CD4-positive, alpha-beta T cell treated with Interleukin-6 for 4 hours (primary cell): ENCODE data around the gene ENTR1.
"Not testable (repeated sequence)": the region's sequence is repeated elsewhere in the genome, so short reads cannot be mapped to it uniquely, and the experiment has no call there.

Experiments used
- DNase-seq: peaks from one replicate; pipeline ENCODE4 v3.0.0-alpha.2; 2020; ENCODE audit warnings: mixed read lengths

ENTR1 gene

GRCh38 chr9:136437839-136438547 is 27.6 kb upstream of the ENTR1 start:
- DNase-seq: no peak

DNA sequence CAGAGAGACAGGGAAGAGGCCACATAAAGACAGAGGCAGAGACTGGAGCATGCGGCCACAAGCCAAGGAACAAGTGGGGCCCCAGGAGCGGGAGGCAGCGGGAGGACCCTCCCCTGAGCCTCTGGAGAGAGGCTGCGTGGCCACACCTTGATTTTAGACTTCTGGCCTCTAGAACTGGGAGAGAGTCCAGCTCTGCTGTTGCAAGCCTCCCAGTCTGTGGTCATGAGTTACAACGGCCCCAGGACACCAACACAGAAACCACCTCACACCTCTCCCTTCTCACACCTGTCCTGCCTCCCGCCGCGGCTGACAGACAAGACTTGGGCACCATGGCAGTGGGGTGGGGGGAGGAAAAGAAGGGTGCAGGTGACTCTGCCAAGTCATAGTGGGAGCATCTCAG is 27.0 kb upstream of the ENTR1 start:
- no peak for DNase-seq

DNA sequence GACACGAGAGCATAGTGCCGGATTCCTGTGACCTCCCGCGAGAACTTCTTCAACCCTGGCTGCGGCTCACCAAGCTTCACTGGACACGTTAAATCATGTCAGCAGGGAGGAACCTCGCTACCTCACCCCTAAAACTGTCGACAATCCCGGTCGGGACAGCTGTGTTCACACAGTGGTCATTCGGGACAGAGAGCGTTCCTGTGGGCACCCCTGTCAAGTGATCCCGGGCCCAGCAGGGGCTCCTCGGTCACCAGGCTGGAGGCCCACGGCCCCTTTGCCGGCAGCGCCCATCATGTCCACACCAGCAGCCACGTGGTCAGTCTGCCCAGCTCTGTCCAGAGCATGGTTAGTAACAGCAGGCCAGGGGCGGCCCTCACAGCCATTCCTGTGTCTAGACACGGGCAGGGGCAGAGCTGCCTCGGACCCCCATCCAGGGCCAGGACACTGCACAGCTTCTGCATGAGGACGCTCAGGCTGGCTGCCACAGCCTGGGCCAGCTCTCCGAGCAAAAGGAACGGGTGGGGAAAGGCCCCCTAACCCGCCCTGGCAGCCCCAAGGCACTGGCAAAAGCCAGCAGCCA is 25.7 kb upstream of the ENTR1 start:
- no peak for DNase-seq

DNA sequence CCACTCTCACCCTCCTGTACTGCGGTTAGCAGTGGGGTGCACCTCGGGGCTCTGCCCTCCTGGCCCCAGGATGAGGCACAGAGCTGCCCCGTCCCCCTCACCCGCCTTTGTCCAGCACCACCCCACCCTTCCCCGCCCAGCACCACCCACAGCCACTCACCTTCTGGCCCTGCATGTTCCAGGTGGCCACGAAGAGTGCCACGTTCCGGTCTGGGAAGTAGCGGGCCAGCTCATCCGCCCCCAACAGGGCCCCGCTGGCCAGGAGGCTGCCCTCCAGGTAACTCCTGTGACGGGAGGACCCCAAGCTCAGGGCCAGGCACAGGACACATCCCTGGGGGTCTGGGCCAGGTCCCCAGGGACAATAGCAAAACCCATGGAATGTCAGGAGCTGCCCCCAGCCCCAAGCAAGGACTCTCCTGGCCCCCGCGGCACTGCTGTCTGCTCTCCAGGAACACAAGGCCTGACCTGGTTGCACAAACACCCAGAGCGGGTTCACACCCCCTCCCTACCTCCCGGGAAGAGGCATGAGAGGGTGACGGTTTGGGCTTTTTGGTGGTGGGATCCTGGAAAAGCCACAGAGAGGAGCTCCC is 24.3 kb upstream of the ENTR1 start:
- no peak for DNase-seq

GRCh38 chr9:136433849-136434579 is 23.6 kb upstream of the ENTR1 start:
- DNase-seq: no peak

DNA sequence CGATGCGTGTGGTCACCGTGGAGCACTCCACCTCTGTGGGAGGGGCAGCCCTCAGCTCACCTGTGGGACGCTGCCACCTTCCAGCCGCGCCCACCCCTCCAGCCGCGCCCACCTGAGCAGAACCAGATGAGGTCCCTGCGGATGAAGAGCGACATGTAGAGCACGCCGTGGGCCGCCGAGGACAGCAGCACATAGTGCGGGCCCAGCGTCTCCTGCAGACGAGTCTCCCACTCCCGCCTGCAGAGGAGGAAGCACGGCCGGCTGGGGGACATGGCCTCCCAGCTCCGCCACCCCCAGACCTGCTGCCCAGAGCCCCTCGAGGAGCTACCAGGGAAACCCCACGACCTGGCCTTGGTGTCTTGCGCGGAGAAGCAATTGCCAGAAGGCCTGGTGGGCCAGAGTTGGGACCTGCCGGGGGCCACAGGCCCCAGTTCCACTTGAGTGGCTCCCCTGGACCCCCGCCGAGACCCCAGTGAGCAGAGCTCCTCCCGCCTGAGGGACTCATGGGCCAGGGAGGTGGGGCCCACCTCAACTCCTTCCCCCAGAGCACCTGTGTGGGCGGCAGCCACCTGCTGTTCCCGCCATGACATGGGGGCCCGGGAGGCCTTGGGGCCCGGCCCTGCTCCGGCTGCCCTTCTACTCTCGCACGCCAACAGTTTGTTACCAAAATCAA is 22.8 kb upstream of the ENTR1 start:
- no peak for DNase-seq

DNA sequence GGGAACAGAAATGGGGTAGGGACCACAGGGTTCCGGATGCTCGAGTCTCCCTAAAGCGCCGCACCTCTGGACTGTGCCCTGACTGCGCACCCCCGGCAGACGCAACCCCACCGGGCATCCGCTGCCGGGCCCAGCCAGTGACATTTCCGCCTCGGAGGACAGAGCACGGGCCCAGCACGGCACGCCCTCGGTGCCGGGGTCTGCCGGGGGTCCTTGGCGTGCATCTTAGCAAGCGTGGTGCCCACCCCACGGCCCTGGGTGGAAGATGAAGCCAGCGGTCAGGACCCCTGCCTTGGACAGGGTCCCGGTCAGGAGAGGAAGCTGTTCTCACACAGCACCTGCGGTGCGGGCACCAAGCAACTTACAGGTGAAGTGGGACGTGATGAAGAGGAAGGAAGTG is 22.2 kb upstream of the ENTR1 start:
- DNase-seq: no peak

DNA sequence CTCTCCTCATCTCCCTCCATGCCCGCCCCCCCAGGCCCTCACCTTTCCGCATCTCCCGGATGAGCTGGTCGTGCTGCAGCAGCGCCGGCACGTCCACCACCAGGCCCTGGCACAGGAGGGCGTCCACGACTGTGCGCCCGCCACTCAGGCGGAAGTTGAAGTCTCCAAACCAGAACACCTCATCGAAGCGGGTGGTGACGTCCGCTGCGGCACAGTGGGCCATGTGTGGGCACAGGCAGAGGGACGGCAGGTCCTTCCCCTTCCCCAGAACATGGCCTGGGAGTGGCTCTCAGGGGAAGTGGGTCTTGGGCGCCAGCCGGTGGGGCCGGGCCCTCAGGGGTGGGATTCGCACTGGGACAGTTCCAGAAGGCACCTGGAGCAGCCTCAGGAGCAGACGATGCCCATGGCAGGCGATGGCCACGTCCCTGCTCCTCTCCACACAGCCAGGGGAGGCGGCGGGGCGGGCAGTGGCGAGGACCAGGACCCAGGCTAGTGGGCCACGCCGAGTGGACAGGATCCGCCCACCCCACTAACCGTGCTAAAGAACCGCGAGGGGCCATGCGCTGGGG is 21.5 kb upstream of the ENTR1 start:
- no peak for DNase-seq

DNA sequence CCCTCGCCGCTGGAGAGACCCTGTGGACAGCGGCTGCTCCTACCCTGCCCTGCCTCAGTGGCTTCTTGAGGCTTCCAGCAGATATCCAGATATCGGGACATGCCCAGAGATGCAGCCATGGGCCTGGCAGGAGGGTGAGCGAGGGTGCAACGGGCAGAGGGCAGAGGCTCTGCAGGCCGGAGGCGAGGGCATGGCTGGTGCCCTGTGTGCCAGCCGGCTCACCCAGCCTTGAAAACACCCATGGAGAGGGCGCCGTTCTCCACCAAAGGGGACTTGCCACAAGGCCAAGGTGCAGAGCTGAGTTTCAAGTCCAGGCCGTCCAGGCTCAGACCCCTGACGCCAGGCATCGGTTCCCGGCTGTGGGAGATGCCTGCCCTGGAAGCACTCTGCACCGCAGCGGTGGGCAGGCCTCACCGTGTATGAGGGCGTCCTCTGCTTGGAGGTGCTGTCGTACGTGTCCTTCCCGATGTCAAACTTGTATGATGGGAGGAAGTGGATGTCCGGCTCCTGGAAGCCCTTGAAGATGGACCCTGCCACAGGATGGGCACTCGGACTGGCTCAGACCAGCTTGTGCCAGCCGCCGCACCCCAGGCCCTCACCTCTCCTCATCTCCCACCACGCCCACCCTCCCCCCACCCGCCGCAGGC is 20.3 kb upstream of the ENTR1 start:
- DNase-seq: no peak

DNA sequence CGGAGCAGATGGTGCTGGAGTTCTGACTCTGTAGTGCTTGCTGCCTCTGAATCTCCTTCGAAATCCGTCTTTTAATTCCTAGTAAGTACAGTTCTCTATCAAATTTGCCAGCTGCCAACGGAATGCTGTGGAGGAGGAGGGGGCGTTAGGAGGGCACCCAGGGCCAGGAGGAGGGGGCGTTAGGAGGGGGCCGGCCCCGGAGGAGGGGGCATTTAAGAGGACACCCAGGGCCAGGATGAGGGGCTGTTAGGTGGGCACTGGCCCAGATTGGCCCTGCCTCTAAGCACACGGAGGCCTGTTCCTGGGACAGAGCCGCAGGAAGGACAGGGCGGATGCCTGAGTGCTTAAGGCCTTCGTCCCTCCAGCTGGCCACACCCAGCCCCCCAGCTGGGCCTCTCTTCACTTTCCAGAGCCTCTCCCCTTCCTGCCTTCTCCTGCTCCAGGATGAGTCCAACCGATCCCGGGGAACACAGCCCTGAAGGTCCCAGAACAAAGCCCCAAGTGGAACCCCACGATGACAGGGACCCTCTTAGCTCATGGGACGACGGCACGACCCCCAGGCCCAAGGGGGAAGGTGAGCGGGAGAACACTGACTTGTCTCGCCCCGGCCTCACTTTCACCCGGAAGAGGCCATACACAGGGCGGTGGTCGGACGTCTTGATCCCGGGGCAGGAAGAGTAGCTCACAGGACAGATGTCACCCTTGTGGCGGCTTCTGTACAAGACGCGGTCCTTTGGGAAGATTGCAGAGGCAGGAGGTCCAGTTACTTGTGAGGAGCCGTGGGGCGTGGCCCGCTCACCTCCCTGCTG is 19.5 kb upstream of the ENTR1 start:
- no peak for DNase-seq

GRCh38 chr9:136429075-136429628 is 18.7 kb upstream of the ENTR1 start:
- DNase-seq: no peak

DNA sequence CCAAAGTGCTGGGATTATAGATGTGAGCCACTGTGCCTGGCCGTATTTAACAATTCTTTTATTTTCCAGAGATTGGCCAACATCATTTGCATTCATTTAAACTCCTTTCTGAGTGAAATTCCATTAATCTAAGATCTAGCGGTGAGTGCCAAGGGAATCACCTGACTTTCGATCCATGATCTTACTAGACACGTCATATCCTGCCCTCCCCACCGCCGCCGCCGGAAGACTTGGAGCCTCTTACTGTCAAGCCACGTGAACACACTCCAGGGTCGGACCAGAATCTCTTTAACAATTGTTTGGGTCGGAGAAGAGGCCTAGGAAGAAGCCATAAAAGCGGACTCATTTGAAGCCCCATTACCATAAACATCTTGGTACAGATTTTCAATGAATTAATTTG is 16.4 kb upstream of the ENTR1 start:
- DNase-seq: no peak

GRCh38 chr9:136425367-136425766 is 15.0 kb upstream of the ENTR1 start:
- not testable (repeated sequence) for DNase-seq

DNA sequence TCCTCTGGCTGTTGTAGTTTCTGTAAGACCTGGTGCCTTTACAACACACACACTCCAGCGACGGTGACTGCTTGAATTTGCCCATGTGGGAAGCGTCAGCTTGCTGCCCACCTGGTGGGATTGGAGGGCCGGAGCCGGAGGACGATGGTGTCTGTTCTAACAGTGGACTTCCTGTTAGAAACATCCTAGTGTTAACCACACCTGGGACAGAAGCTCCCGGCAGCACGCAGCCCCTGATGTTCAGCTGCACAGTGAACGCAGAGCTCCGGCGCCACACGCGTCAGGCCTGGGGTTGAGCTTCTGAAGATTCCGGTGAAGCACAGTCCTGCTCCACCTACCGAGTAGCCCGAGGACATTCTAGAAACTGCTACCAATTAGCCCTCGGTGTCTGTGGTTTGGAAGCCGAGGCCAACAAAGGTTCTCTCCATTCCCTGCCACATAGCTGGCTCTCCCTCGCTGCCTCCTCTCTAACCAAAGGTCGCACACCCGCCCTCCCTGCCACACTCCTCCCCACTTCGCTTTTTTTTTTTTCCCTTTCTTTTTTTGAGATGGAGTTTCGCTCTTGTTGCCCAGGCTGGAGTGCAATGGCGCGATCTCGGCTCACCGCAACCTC is 14.4 kb upstream of the ENTR1 start:
- no peak for DNase-seq

- DNase-seq: no peak
These were observed 13.2 kb upstream of the ENTR1 start for GRCh38 chr9:136423432-136424146.

GRCh38 chr9:136422876-136423275 is 12.5 kb upstream of the ENTR1 start:
- no peak for DNase-seq

- DNase-seq: no peak
These were observed 11.4 kb upstream of the ENTR1 start for GRCh38 chr9:136421791-136422190.

DNA sequence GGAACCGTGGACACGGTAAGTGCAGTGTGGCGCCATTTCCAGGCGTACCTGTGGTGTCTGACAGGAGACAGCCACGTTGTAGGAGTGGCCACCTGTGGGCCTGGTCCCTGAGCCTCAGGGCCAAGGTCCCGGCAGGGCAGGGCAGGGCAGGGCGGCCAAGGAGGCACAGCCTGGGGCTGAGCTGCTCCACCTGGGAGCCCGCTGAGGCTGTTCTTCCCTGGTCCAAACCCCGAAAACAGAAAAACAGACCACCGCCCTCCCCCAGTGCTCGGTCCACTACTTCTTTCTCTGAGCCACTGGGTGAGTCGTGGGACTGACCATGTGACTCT is 8.6 kb upstream of the ENTR1 start:
- no peak for DNase-seq

DNA sequence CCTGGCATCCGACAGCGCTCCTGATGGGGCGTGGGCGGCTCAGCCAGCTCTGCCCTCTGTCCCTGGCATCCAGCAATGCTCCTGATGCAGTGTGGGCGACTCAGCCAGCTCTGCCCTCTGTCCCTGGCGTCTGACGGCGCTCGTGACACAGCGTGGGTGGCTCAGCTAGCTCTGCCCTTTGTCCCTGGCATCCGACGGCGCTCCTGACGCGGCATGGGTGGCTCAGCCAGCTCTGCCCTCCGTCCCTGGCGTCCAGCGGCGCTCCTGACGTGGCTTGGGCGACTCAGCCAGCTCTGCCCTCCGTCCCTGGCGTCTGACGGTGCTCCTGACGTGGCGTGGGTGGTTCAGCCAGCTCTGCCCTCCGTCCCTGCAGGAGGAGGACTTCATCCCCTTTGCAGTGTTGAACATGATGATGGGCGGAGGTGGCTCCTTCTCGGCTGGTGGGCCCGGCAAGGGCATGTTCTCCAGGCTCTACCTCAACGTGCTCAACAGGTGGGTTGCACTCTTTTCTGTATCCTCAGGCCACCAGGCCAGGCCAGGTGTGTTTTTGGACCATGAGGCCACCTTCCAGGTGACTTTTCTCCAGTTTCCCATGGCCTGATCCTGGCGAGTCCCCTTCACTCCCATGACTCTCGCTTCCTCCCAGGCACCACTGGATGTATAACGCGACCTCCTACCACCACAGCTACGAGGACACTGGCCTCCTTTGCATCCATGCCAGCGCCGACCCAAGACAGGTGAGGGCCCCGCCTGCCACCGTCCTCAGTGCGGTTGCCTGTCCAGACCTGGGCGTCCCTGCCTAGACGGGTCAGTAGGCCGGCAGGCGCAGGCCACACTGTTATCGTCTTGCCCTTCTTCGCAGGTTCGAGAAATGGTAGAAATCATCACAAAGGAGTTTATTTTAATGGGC is 8.0 kb upstream of the ENTR1 start:
- DNase-seq: no peak
